Urinary bladder (tissue), 4 donors: Measurements from ENCODE around the gene NOS1AP. TPM values are rescaled to one million over a fixed set of nuclear protein-coding genes. Genes with fewer than 3 reads are reported as not detected.

Experiments used
- DNase-seq: peaks from one replicate; pipeline ENCODE4 v3.0.0-alpha.2; 2015; ENCODE audit errors: extremely low spot score
- H3K27ac ChIP-seq: one replicate; pipeline ENCODE4 v1.5.1; 2013; ENCODE audit warnings: low read depth, mild to moderate bottlenecking, moderate library complexity
- H3K36me3 ChIP-seq: one replicate; pipeline ENCODE4 v1.6.1; 2013; ENCODE audit warnings: mild to moderate bottlenecking, moderate library complexity; ENCODE audit not compliant: insufficient read depth
- H3K4me1 ChIP-seq: one replicate; pipeline ENCODE4 v1.6.1; 2013; ENCODE audit warnings: mild to moderate bottlenecking, moderate library complexity; ENCODE audit not compliant: insufficient read depth
- H3K4me3 ChIP-seq: one replicate; pipeline ENCODE4 v1.5.1; 2013; ENCODE audit warnings: low read depth, low read length
- WGBS: extraction: QIAGEN DNeasy Blood & Tissue Kit; methylation state at CpG from one replicate; pipeline ENCODE4 v1.1.7; 2013; 5-methylcytosine and 5-hydroxymethylcytosine counted together
- polyA plus RNA-seq: library from polyadenylated mRNA; stranded (reverse); fragments of 200-250 nt; gene quantifications from one replicate; pipeline ENCODE4 v1.2.3, GENCODE V29; 2013
- total RNA-seq: library from RNA; depleted of rRNA; stranded (reverse); fragments of >200 nt; gene quantifications from one replicate; pipeline ENCODE4 v1.2.3, GENCODE V29; 2014
- donor health status: healthy with polysubstance abuse.
- donor health status: healthy.

The NOS1AP gene
- total and polyA plus RNA-seq, 2 donors, result 0.92 to 2.0 TPM

GRCh38 chr1:162214202-162214601 lies 144.7 kb downstream of the NOS1AP start:
- H3K4me1 ChIP-seq, result no peaks in the 10 kb centered on the region

GRCh38 chr1:162215902-162216301 lies 146.4 kb downstream of the NOS1AP start:
- no peak for DNase-seq
- Histone ChIP-seq H3K4me1 (no peaks in the 10 kb centered on the region), H3K27ac (no peak overlapping the region), H3K4me3 (no peak overlapping the region), H3K36me3 (no peaks in the 10 kb centered on the region)
- WGBS, result 73% methylated on average over 5 of the region's 5 CpGs

More at GRCh38 chr1:162214202-162214601, 144.7 kb downstream of the NOS1AP start:
- H3K4me3 ChIP-seq, result no peak overlapping the region
- no peaks in the 10 kb centered on the region for H3K36me3 ChIP-seq
- DNase-seq, result no peak
- no peak overlapping the region for H3K27ac ChIP-seq
- WGBS, result 86% methylated on average over 6 of the region's 6 CpGs

GRCh38 chr1:162216604-162217003 lies 147.1 kb downstream of the NOS1AP start:
- 92% methylated on average over 1 of the region's 1 CpG for WGBS
- no peaks in the 10 kb centered on the region for H3K36me3 ChIP-seq
- H3K4me1 ChIP-seq, result no peaks in the 10 kb centered on the region
- no peak for DNase-seq
- no peak overlapping the region for H3K4me3 ChIP-seq
- no peak overlapping the region for H3K27ac ChIP-seq

GRCh38 chr1:162217706-162218105 lies 148.2 kb downstream of the NOS1AP start:
- Histone ChIP-seq H3K36me3 (no peaks in the 10 kb centered on the region), H3K4me1 (no peaks in the 10 kb centered on the region), H3K27ac (no peak overlapping the region), H3K4me3 (no peak overlapping the region)
- no peak for DNase-seq
- WGBS, result 79% methylated on average over 1 of the region's 1 CpG

GRCh38 chr1:162218546-162218945 lies 149.1 kb downstream of the NOS1AP start:
- no peaks in the 10 kb centered on the region for H3K4me1 ChIP-seq
- no peaks in the 10 kb centered on the region for H3K36me3 ChIP-seq
- no peak overlapping the region for H3K27ac ChIP-seq
- no peak for DNase-seq
- 80% methylated on average over 5 of the region's 5 CpGs for WGBS
- no peak overlapping the region for H3K4me3 ChIP-seq

GRCh38 chr1:162218975-162219374 lies 149.5 kb downstream of the NOS1AP start:
- Histone ChIP-seq H3K4me3 (no peak overlapping the region), H3K27ac (no peak overlapping the region), H3K4me1 (no peaks in the 10 kb centered on the region), H3K36me3 (no peaks in the 10 kb centered on the region)
- WGBS, result 84% methylated on average over 5 of the region's 5 CpGs
- no peak for DNase-seq

GRCh38 chr1:162219461-162219860 lies 150.0 kb downstream of the NOS1AP start:
- Histone ChIP-seq H3K27ac (no peak overlapping the region), H3K36me3 (no peaks in the 10 kb centered on the region), H3K4me3 (no peak overlapping the region), H3K4me1 (no peaks in the 10 kb centered on the region)
- 89% methylated on average over 1 of the region's 1 CpG for WGBS
- DNase-seq, result no peak

- Histone ChIP-seq H3K36me3 (no peaks in the 10 kb centered on the region), H3K4me3 (no peak overlapping the region), H3K27ac (no peak overlapping the region), H3K4me1 (no peaks in the 10 kb centered on the region)
- no peak for DNase-seq
- WGBS, result 94% methylated on average over 6 of the region's 6 CpGs
Measured at GRCh38 chr1:162220009-162220539, 150.6 kb downstream of the NOS1AP start.

GRCh38 chr1:162222014-162222413 lies 152.5 kb downstream of the NOS1AP start:
- DNase-seq, result no peak
- Histone ChIP-seq H3K4me1 (no peaks in the 10 kb centered on the region), H3K4me3 (no peak overlapping the region), H3K36me3 (no peaks in the 10 kb centered on the region), H3K27ac (no peak overlapping the region)
- WGBS, result 72% methylated on average over 5 of the region's 5 CpGs

- DNase-seq, result no peak
- WGBS, result 74% methylated on average over 2 of the region's 2 CpGs
- Histone ChIP-seq H3K4me3 (no peak overlapping the region), H3K36me3 (no peaks in the 10 kb centered on the region), H3K4me1 (no peaks in the 10 kb centered on the region), H3K27ac (no peak overlapping the region)
Measured at GRCh38 chr1:162222730-162223129, 153.2 kb downstream of the NOS1AP start.

GRCh38 chr1:162223488-162223887 lies 154.0 kb downstream of the NOS1AP start:
- 92% methylated on average over 2 of the region's 2 CpGs for WGBS
- no peaks in the 10 kb centered on the region for H3K36me3 ChIP-seq
- H3K4me1 ChIP-seq, result no peaks in the 10 kb centered on the region

GRCh38 chr1:162224267-162224666 lies 154.8 kb downstream of the NOS1AP start:
- Histone ChIP-seq H3K4me3 (no peak overlapping the region), H3K36me3 (no peaks in the 10 kb centered on the region), H3K27ac (no peak overlapping the region), H3K4me1 (no peaks in the 10 kb centered on the region)
- DNase-seq, result no peak

More at GRCh38 chr1:162223488-162223887, 154.0 kb downstream of the NOS1AP start:
- DNase-seq, result no peak
- H3K27ac ChIP-seq, result no peak overlapping the region
- H3K4me3 ChIP-seq, result no peak overlapping the region

GRCh38 chr1:162228586-162228985 lies 159.1 kb downstream of the NOS1AP start:
- no peaks in the 10 kb centered on the region for H3K36me3 ChIP-seq
- no peak for DNase-seq
- 61% methylated on average over 5 of the region's 5 CpGs for WGBS
- H3K4me1 ChIP-seq, result no peaks in the 10 kb centered on the region
- no peak overlapping the region for H3K27ac ChIP-seq
- no peak overlapping the region for H3K4me3 ChIP-seq

- H3K4me3 ChIP-seq, result no peak overlapping the region
- no peaks in the 10 kb centered on the region for H3K36me3 ChIP-seq
- no peak for DNase-seq
- no peaks in the 10 kb centered on the region for H3K4me1 ChIP-seq
- 77% methylated on average over 2 of the region's 2 CpGs for WGBS
- no peak overlapping the region for H3K27ac ChIP-seq
Measured at GRCh38 chr1:162229549-162229948, 160.1 kb downstream of the NOS1AP start.

- Histone ChIP-seq H3K36me3 (no peaks in the 10 kb centered on the region), H3K4me3 (no peak overlapping the region), H3K27ac (no peak overlapping the region), H3K4me1 (no peaks in the 10 kb centered on the region)
- 72% methylated on average over 3 of the region's 3 CpGs for WGBS
- DNase-seq, result no peak
Measured at GRCh38 chr1:162230096-162230495, 160.6 kb downstream of the NOS1AP start.
